Natural killer cell (primary cell): ENCODE data around the gene LEMD3. TPM values are rescaled to one million over a fixed set of nuclear protein-coding genes. Genes with fewer than 3 reads are reported as not detected.
A peak's percentile ranks its signal among the peaks of the same experiment; 100 is the strongest.

Experiments
- ATAC-seq, 3 donors: fragments of 150-1000 bp in 2 of 3; fragments of 200-7000 bp in 1 of 3; cut with Tn5 transposase; 1 replicate in 1 of 3; 2 replicates in 2 of 3; pipeline ENCODE4 v1.10.0; 2021; ENCODE audit warnings: mild to moderate bottlenecking in 2 of 3, moderate library complexity in 2 of 3
- DNase-seq, 2 donors: peaks; one replicate each; pipeline versions ENCODE4 v3.0.0 to v3.0.0-alpha.2; 2013 to 2021; ENCODE audit warnings: mixed read lengths in 1 of 2
- H3K27ac ChIP-seq: one replicate; pipeline ENCODE4 v1.5.1; 2013; ENCODE audit warnings: mild to moderate bottlenecking, low read length
- H3K27me3 ChIP-seq: one replicate; pipeline ENCODE4 v1.6.1; 2013; ENCODE audit warnings: low read length; ENCODE audit not compliant: control insufficient read depth, insufficient read depth
- H3K36me3 ChIP-seq: one replicate; pipeline ENCODE4 v1.6.1; 2013; ENCODE audit warnings: low read length; ENCODE audit not compliant: control insufficient read depth, insufficient read depth
- H3K4me1 ChIP-seq: one replicate; pipeline ENCODE4 v1.6.1; 2013; ENCODE audit warnings: low read length; ENCODE audit not compliant: control insufficient read depth, insufficient read depth
- H3K4me3 ChIP-seq: one replicate; pipeline ENCODE4 v1.5.1; 2013; ENCODE audit warnings: low read length
- H3K9me3 ChIP-seq: one replicate; pipeline ENCODE4 v1.6.1; 2013; ENCODE audit warnings: low read length; ENCODE audit not compliant: control insufficient read depth, insufficient read depth
- H3K27ac Mint-ChIP-seq, 2 donors: one replicate each; pipeline ENCODE4 v1.8.0; 2022; ENCODE audit warnings: mild to moderate bottlenecking in 2 of 2, mixed read lengths in 2 of 2, moderate library complexity in 1 of 2
- H3K27me3 Mint-ChIP-seq, 2 donors: one replicate each; pipeline ENCODE4 v1.8.0; 2022; ENCODE audit warnings: low read depth in 2 of 2, mixed read lengths in 2 of 2
- H3K36me3 Mint-ChIP-seq: one replicate; pipeline ENCODE4 v1.8.0; 2022; ENCODE audit warnings: mixed read lengths
- H3K4me1 Mint-ChIP-seq, 2 donors: one replicate each; pipeline ENCODE4 v1.8.0; 2022; ENCODE audit warnings: mixed read lengths in 2 of 2
- H3K4me3 Mint-ChIP-seq: one replicate; pipeline ENCODE4 v1.8.0; 2022; ENCODE audit warnings: mild to moderate bottlenecking, moderate library complexity, mixed read lengths
- H3K9me3 Mint-ChIP-seq, 2 donors: one replicate each; pipeline ENCODE4 v1.8.0; 2022; ENCODE audit warnings: mixed read lengths in 2 of 2
- WGBS: methylation state at CpG from one replicate; pipeline ENCODE4 v1.1.7; 2013; ENCODE audit warnings: missing lambda C conversion rate; ENCODE audit not compliant: insufficient coverage; 5-methylcytosine and 5-hydroxymethylcytosine counted together
- intact Hi-C: fragments of 100-400 bp; cut with micrococcal nuclease; formaldehyde crosslinking; loops from one replicate; pipeline ENCODE4 v1.14.2; 2022
- total RNA-seq, 4 donors: library from RNA; stranded (reverse); fragments of 120-200 nt in 1 of 4; gene quantifications; one replicate each; pipeline versions ENCODE4 v1.2.3 to v1.2.4, GENCODE V29; 2013 to 2022
- TF ChIP-seq, protein P1 (sequence below): fragments of 200-600 bp; IDR thresholded peaks from one replicate; pipeline ENCODE4 v1.8.0; 2022; ENCODE audit warnings: antibody characterized with exemption

Gene LEMD3
- total RNA-seq, 3 donors from 2014 or later (not counting 1 experiment from before 2014, with no cell fraction given), result 67.3 to 76.2 (median 71.1) TPM

DNA sequence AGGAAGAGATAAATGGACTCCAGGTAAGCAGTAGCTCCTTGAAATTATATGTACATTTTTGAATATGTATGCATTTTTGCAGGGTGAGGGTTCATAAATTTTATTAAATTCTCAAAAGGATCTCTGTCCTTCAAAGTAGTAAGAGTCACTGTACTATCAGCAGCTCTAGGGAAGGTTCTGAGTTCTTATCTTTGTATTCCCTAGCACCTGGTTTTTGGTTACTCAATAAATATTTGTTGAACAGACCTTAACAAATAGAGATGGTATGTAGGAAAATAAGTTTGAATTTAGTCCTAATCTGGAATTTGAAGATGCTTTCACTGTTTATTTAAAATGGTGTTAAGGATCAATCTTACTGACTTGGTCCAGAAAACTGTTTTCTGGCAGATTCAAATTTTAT, 18.3 kb downstream of the LEMD3 start:
- Histone ChIP-seq H3K9me3 (no peaks in the 10 kb centered on the region), H3K4me3 (no peak overlapping the region), H3K4me1 (peaks cover 4% of the 10 kb centered on the region), H3K27me3 (no peaks in the 10 kb centered on the region), H3K36me3 (peaks cover under 1% of the 10 kb centered on the region), H3K27ac (no peak overlapping the region)
- Mint-ChIP-seq H3K27ac (peak overlapping the region; percentile 76 to 79), H3K27me3 (no peaks in the 10 kb centered on the region), H3K4me1 (peaks cover 73 to 77% of the 10 kb centered on the region in 2 donors), H3K4me3 (no peak overlapping the region), H3K36me3 (no peaks in the 10 kb centered on the region), H3K9me3 (no peaks in the 10 kb centered on the region)
- TF ChIP-seq, protein P1, sequence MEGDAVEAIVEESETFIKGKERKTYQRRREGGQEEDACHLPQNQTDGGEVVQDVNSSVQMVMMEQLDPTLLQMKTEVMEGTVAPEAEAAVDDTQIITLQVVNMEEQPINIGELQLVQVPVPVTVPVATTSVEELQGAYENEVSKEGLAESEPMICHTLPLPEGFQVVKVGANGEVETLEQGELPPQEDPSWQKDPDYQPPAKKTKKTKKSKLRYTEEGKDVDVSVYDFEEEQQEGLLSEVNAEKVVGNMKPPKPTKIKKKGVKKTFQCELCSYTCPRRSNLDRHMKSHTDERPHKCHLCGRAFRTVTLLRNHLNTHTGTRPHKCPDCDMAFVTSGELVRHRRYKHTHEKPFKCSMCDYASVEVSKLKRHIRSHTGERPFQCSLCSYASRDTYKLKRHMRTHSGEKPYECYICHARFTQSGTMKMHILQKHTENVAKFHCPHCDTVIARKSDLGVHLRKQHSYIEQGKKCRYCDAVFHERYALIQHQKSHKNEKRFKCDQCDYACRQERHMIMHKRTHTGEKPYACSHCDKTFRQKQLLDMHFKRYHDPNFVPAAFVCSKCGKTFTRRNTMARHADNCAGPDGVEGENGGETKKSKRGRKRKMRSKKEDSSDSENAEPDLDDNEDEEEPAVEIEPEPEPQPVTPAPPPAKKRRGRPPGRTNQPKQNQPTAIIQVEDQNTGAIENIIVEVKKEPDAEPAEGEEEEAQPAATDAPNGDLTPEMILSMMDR, result no peak
- intact Hi-C loops, result no loop called here
- no peak for ATAC-seq
- DNase-seq, result no peak

DNA sequence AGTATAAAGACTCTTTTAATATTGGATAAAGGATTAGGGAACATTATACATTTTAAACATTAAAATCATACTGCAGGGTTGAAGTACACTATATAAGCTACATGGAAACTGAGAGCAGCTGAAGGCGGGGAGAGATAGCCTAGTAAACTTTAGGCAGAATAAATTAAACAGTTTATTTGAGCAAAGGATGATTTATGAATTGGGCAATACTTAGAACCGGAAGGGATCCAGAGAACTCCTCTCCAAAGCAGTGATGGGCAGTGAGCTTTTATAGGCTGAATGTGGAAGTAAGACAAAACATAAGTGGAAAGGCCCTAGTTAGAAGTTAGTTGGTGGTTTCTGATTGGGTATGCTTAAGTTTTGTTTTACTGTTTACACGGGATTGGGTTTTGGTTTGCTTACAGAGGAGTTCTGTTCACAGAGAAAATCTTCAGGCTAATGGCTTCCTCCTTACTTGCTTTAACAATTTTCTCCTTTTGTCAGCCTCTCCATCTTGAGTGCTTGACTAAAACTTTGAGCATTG, 18.9 kb downstream of the LEMD3 start:
- DNase-seq (no peak), ATAC-seq (no peak)
- no peaks in the 10 kb centered on the region for H3K36me3 Mint-ChIP-seq
- no peaks in the 10 kb centered on the region for H3K9me3 Mint-ChIP-seq
- intact Hi-C loops, result no loop called here
- H3K4me1 ChIP-seq, result peaks cover 9% of the 10 kb centered on the region
- WGBS, result 69% methylated on average over 3 of the region's 3 CpGs
- no peak overlapping the region for H3K4me3 ChIP-seq
- peaks cover 73 to 78% of the 10 kb centered on the region in 2 donors for H3K4me1 Mint-ChIP-seq
- no peak overlapping the region for H3K4me3 Mint-ChIP-seq
- H3K27ac Mint-ChIP-seq, result peak overlapping the region; percentile 76 to 79
- H3K27me3 Mint-ChIP-seq, result no peaks in the 10 kb centered on the region
- peak overlapping the region; percentile 37 for H3K27ac ChIP-seq
- TF ChIP-seq, protein P1, result no peak
- no peaks in the 10 kb centered on the region for H3K9me3 ChIP-seq
- H3K27me3 ChIP-seq, result no peaks in the 10 kb centered on the region
- no peaks in the 10 kb centered on the region for H3K36me3 ChIP-seq

DNA sequence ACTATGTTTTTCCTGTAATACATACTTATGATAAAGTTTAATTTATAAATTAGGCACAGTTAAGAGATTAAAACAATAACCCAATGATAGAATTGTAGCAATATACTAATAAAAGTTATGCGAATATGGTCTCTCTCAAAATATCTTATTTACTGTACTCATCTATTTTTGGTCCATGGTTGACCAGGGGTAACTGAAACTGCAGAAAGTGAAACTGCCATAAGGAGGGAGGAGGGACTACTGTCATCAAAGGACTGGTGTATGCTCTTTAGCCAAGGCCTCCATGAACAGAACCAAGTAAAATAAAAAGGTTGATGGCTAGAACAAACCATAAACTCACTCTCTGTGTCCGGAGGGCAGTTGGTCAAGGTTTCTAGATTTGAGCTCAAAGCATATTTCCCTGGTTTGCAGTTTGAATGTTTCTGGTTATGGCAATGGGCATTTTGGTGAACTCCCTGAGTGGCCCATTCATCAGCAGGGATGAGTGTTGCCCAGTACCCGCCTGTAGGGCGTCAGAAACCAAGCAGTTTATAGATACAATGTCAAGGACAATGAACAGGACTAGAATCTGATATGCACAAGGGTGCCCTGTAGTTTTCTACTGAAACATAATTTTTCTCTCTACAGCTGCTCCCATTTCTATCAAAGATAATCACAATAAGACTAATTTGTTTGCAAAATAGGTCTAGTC, 19.8 kb downstream of the LEMD3 start:
- Mint-ChIP-seq H3K4me1 (peaks cover 73 to 78% of the 10 kb centered on the region in 2 donors), H3K27ac (peak overlapping the region; percentile 76 to 79), H3K9me3 (no peaks in the 10 kb centered on the region), H3K4me3 (no peak overlapping the region), H3K36me3 (no peaks in the 10 kb centered on the region), H3K27me3 (no peaks in the 10 kb centered on the region)
- TF ChIP-seq, protein P1, result no peak
- peak in 2 of 3 donors; percentile 57 to 69 for ATAC-seq
- Histone ChIP-seq H3K27me3 (no peaks in the 10 kb centered on the region), H3K36me3 (no peaks in the 10 kb centered on the region), H3K9me3 (no peaks in the 10 kb centered on the region), H3K4me1 (peaks cover 5% of the 10 kb centered on the region), H3K4me3 (no peak overlapping the region), H3K27ac (no peak overlapping the region)
- 92% methylated on average over 3 of the region's 4 CpGs for WGBS
- no peak for DNase-seq
- intact Hi-C loops, result no loop called here
